DLD1 (cell line): ENCODE measurements around the gene DSTN.

Source experiments
- in situ Hi-C: cut with HindIII; loops from 2 replicates; pipeline ENCODE4 v1.10.0; 2017; ENCODE audit warnings: low sequenced_read_pairs

DSTN gene

GRCh38 chr20:17579369-17580039 lies 9.6 kb downstream of the DSTN start:
- in situ Hi-C loops: no loop called here

DNA sequence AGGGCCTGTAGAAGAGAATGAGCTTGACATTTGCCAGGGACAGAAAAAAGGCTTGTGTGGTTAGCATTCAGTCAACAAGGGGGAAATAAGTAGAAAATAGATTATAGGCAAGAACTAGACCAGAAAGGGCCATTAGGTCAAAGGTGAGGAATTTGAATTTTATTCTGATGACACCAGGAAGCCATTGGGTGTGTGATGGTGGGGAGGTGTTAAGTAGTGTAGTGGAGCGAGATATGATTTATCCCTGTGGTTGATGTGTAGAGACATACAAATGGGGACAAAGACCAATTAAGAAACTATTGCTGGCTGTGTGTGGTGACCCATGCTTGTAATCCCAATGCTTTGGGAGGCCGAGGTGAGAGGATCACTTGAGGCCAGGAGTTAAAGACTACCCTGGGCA lies 11.0 kb downstream of the DSTN start:
- in situ Hi-C loops: no loop called here

GRCh38 chr20:17583126-17583525 lies 13.3 kb downstream of the DSTN start:
- in situ Hi-C loops: no loop called here

- in situ Hi-C loops: no loop called here
Observed at GRCh38 chr20:17584689-17585088, 14.8 kb downstream of the DSTN start.

GRCh38 chr20:17586250-17586649 lies 16.4 kb downstream of the DSTN start:
- in situ Hi-C loops: no loop called here

DNA sequence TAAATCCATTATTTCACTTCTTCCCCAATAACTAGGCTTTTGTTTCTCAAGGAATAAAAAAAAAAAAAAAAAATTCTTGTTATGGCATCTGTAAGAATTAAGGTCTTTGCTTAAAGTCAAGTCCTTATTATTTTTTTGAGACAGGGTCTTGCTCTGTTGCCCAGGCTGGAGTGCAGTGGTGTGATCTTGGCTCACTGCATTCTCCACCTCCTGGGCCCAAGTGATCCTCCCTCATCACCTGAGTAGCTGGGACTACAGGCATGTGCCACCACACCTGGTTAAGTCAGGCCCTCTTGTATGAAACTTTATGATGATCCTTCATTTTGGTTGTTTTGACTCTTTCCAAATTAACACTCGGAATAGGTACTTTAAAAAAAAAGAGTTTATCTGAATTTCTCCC lies 17.3 kb downstream of the DSTN start:
- in situ Hi-C loops: no loop called here

DNA sequence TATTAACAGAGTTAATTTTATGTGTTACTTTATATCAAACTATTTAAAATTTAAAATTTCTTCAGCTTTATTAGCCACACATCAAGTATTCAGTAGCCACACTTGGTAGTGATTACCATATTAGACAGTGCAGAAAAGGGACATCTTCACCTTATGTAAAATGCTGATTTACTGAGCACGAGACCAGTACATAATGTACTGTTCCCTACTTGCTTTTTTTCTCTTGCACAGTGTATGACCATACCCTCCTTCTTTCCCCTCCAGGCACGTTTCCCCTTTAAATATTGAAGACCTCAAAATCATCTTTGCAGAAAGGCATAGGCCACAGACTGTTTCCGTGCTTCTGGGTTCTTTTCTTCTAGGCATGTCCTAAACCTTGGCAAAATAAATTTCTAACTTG lies 17.9 kb downstream of the DSTN start:
- in situ Hi-C loops: no loop called here

- in situ Hi-C loops: no loop called here
Observed at GRCh38 chr20:17589161-17589834, 19.4 kb downstream of the DSTN start.

DNA sequence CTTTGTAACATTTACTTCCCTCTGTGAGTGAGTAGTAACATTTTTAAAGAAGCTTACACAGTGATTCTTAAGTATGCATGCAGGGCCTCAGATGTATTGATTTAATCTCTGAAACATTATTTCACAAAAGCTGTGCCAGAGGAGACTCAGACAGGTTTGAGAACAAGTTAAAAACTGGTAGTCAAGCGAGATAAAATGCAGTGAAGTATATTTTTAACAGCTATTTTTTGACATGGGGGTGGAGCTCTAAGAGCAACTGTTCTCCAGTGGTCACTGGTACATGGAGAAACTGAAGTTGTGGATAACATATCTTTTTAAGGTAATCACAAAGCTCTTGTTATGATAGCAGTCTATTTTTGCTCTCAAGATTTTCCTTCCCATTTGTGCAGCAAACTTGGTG lies 20.4 kb downstream of the DSTN start:
- in situ Hi-C loops: loop anchor here (5.0 kb wide), 1 partner anchor 48 kb away; no protein-coding TSS in a partner anchor

- in situ Hi-C loops: loop anchor here (5.0 kb wide), 1 partner anchor 52 kb away; no protein-coding TSS in a partner anchor
Observed at GRCh38 chr20:17593902-17594301, 24.0 kb downstream of the DSTN start.

GRCh38 chr20:17594443-17594842 lies 24.6 kb downstream of the DSTN start:
- in situ Hi-C loops: loop anchor here (5.0 kb wide), 1 partner anchor 52 kb away; no protein-coding TSS in a partner anchor

GRCh38 chr20:17595856-17596255 lies 26.0 kb downstream of the DSTN start:
- in situ Hi-C loops: no loop called here

DNA sequence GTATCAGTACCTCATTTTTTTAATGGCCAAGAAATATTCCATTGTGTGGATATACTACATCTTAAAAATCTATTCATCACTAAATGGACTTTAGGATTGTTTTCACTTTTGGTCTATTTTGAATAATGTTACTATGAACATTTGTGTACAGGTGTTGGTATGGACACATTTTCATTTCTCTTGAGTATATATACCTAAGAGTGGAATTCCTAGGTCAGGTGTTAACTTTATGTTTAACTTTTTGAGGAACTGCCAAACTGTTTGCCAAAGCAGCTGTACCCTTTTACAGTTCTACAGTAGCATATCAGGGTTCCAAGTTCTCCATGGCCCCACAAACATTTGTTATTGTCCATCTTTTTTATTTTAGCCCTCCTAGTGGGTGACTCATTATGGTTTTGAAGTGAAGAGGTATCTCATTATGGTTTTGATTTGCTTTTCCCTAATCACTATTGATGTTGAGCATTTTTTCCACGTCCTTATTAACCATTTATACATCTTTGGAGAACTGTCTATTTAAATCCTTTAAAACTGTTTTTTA lies 28.2 kb downstream of the DSTN start:
- in situ Hi-C loops: no loop called here

- in situ Hi-C loops: no loop called here
Observed at GRCh38 chr20:17601957-17602356, 32.1 kb downstream of the DSTN start.

- in situ Hi-C loops: no loop called here
Observed at GRCh38 chr20:17602493-17602892, 32.6 kb downstream of the DSTN start.

DNA sequence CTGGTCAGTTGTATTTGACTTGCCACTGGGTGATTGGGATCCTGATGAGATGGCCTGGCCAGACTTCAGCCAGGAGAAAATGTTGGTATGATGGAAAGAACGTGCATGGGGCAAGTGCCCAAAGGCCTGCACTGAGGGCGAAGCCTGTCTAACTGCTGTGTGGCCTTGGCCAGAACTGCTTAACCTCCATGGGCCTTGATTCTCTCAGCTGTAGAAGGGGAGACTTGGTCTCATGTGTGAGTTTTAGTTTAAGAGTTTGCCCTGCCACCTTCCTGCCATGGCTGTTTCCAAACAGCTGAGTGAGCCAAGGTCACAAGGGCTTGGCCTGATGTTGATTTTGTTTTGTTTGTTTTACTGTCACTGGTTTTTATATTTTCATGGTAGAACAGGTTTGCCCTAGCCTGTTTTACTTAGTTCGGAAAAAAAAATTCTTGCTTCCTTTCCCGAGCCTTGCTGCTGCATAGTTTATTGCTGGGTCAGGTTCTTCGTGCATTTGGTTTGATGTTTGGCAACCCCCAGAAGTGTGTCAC lies 35.3 kb downstream of the DSTN start:
- in situ Hi-C loops: no loop called here

DNA sequence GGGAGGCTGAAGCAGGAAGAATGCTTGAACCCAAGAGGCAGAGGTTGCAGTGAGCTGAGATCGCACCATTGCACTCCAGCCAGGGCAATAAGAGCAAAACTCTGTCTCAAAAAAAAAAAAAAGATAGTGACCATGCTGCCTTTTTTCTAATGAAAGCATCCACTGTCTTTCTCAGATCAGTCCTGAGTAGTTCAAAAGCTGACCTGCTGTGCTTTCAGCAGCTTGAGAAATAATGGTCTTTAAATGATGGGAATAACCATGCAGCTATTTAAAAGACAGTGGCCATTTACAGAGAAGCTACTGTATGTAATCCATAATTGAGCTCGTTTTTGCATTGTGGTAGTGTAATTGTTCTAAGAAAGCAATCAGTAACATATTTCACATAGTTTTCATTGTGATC lies 36.1 kb downstream of the DSTN start:
- in situ Hi-C loops: no loop called here

GRCh38 chr20:17608701-17609497 lies 39.0 kb downstream of the DSTN start:
- in situ Hi-C loops: no loop called here

GRCh38 chr20:17609811-17610377 lies 40.0 kb downstream of the DSTN start:
- in situ Hi-C loops: no loop called here

DNA sequence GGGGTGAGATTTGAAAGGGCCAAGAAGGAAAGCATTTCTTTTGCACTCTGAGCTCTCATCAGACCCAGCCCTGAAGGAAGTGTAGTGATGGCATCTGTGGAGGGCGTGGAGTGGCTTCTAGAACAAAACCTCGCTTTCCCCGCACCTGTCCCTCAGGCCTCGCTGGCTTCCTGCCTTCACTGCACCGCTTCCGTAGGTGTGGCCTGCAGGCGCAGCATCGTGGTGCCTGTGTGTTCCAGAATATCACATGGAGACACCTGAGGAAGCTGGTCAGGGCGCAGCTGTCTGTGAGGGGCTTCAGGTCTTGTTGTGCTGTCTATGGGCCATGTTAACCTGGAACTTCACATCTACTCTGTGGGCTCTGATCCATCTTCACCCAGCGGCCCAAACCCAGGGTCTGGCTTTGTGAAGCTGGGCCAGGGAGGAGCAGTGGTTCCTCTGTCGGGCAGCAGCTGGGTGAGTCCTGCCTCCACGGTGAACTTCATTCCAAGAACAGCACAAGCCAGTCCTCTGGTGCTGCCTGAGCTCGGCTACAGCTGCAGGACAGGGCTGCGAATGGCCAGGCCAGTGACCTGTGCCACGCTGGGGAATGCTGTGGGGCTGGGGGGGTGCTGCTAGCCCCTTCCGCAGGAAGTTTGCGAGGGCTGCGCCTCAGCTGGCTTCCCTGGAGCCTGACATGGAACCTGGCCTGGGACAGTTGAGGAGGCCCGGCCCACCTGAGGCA lies 40.9 kb downstream of the DSTN start:
- in situ Hi-C loops: no loop called here

DNA sequence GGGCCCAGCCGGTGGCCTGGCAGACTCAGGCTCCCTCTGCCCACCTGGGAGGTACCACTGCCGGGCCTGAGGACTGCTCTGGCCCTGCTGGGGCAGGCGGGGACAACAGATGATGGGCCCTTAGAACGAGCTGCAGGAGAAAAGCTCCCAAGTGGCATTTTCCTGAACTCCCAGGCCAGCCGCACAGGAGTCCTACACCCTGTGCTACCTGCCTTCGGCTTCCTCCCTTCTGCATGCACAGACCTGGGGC lies 41.3 kb downstream of the DSTN start:
- in situ Hi-C loops: no loop called here
